ENCODE measurements around the gene SCPEP1.
"Not testable (repeated sequence)": the region's sequence is repeated elsewhere in the genome, so short reads cannot be mapped to it uniquely, and the experiment has no call there.

Gene SCPEP1

GRCh38 chr17:56977673-56978395, at the start of gene SCPEP1:
SCPEP1 (plus strand) TSS chr17:56978131; CDS start chr17:56978160, 29 bp downstream.
- peak; percentile 85 for DNase-seq

DNA sequence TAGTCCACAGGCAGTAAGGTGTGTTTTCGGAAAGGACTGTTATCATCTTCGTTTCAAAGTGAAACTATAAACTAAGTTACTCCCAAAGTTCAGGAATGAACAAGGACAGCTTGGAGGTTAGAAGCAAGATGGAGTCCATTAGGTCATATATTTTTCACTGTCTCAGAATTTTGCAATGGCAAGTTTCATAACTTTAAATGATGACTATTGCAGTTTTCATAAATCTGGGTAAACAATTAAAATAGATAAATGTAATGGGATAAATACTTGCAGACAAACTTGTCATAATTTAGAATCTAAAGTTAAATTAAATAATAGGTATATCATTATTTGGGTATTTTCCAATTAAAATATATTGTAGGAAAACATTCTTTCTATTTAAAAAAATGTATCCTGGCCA, 49.3 kb upstream of the SCPEP1 start:
- DNase-seq: no peak

DNA sequence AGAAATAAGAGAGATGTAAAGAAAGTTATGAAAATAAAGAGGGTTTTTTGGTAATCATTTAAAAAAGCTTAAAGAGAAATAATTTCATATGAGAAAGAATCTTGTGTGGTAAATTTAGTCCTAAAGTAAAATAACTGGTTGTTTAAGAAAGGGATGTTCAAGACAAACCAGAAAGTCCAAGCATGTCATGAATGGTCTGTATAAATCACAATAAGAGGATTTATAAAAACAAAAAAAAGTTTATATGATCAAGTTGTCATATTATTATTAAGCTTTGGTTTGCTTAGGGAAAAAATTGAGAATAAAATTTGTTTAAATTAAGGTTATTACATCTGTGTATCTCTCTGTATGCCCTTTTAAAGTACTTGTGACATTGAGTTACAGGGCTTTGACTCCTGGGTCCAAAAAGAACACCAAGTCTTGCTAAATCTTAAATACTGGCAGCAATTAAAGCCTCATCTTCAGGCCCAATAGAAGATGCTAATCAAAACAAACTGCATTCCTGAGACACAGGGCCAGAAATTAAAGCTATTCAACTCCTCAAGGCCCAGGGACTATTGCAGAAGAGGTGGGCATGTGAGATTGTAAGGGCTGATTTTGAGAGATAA, 48.5 kb upstream of the SCPEP1 start:
- DNase-seq: no peak

GRCh38 chr17:56930739-56931337, 47.1 kb upstream of the SCPEP1 start:
- DNase-seq: no peak

GRCh38 chr17:56933151-56933745, 44.7 kb upstream of the SCPEP1 start:
- DNase-seq: no peak

DNA sequence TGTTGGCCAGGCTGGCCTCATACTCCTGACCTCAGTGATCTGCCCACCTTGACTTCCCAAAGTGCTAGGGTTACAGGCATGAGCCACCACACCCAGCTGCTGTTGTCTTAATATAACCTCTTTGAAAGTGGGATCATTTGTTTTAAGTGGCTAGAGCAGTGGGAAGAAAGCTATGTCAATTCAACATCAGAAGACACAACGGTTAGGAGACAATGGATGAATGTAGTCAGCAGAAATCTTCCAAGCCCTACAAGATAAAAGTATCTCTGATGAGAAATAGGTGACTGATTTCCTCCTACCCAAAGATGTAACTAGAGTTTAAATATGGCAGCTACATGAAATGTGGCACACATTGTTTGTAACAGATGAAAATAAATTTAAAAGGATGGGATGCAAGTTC, 44.1 kb upstream of the SCPEP1 start:
- no peak for DNase-seq

GRCh38 chr17:56934280-56934679, 43.7 kb upstream of the SCPEP1 start:
- DNase-seq: no peak

GRCh38 chr17:56935461-56935860, 42.5 kb upstream of the SCPEP1 start:
- DNase-seq: no peak

DNA sequence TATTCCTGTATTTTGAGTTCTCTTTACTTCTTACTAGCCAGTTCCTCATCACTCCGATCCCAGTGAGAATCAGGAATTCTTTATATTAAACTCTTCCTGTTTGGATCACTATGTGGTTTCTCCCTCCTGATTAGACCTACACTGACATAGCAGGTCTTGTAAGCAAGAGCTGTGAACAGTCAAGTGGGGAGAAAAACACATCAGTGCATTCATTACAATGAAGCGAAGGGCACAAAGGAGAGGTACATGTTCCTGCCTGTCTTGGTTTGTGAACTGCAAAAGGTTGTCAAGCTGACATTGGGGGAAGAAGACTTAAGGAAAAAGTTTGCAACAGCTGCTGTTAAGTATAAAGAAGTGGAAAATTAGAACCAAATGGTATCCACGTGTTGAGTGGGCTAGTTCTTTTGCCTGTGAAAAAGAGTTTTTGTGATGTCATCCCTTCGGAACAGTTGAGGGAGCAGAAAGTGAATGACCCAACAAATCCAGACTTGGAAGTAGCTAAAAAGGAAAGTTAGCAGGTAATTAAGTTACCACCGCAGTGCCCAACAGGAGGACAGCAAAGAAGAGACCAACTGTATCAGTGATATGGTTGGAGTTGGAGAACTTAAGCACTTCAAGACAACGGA, 41.1 kb upstream of the SCPEP1 start:
- DNase-seq: no peak

DNA sequence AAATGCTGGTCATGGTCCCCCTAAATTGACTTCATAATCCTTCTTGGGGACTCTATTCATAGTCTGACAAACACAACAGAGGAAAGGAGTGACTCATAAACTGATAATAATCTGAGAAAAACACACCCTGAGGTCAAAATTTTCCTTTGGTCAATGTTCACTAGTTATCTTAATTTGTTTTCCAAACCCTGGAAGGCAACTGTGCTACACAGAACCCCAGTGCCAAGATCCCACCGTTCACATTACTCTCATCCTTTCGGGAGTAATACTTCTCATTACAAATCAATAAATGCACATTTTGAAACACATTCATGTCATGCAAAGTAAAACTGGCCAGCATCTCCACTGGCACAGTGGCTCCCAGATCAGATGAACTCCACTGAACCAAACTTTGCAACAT, 40.2 kb upstream of the SCPEP1 start:
- DNase-seq: no peak

GRCh38 chr17:56938206-56938605, 39.7 kb upstream of the SCPEP1 start:
- not testable (repeated sequence) for DNase-seq

GRCh38 chr17:56939869-56940484, 38.0 kb upstream of the SCPEP1 start:
- DNase-seq: no peak

DNA sequence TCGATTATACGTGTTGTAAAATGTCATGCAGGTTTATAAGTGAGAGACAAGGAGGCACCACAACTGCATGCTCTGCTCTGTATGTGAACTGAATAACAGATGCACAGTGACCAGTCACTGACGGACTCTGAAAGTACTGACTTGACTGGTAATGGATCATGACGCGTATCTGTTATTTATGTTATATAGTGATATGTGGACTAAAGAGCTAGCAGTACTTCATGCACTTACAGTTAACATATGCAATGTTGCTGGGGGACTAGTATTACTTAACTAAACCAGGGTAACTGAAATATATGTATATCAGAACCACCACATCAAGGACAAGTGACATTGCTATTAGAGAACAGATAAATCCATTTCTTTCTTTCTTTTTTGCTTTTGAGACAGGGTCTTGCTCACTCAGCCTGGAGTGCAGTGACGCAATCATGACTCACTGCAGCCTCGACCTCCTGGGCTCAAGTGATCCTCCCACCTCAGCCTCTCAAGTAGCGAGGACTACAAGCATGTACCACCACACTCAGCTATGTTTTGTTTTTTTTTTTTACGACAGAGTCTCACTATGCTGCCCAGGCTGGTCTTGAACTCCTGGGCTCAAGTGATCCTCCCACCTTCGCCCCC, 34.3 kb upstream of the SCPEP1 start:
- DNase-seq: no peak

DNA sequence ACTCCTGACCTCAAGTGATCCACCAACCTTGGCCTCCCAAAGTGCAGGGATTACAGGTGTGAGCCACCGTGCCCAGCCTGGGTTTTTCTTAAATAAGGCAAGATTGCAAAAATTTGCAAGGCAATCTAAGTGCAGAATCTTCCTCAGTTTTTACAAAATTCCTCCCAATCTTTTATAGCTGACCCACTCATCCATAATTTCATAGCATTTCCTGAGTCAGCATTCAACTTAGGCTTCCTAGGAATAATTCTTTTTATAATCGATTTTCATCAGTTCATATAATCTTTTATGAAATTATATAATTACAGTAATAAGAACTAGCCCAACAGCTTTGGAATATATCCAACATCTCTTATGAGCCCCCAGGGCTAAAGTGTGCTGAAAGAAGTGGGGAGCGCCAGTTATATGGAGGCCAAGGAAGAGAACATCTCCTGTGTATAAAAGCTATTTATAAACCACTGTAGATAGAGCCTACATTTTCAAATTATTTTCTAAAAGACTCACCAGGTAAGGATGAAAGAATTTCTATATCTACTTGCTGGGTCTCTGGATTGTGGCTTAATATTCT, 31.9 kb upstream of the SCPEP1 start:
- DNase-seq: no peak

- no peak for DNase-seq
These were observed 30.2 kb upstream of the SCPEP1 start for GRCh38 chr17:56947741-56948140.

GRCh38 chr17:56948491-56948890, 29.4 kb upstream of the SCPEP1 start:
- DNase-seq: no peak

DNA sequence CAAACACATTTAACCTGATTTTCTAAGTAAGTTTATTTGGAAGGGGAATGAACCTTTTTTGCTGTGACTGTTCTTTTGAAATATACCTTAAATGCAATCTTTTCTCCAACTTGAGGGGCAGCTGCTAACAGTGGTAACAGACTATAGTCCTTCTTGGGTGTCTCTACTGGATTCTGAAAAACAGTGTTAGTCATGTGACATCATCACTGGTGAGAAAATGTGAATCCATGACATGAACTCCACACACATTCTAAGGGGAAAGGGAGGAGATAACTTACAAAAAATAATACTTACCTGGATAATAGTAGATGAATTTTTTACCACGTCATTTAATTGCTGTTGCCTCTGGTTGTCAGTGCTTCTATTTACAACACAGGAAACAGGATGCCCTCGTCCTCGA, 28.3 kb upstream of the SCPEP1 start:
- DNase-seq: no peak

- no peak for DNase-seq
These were observed 20.9 kb upstream of the SCPEP1 start for GRCh38 chr17:56956992-56957391.

DNA sequence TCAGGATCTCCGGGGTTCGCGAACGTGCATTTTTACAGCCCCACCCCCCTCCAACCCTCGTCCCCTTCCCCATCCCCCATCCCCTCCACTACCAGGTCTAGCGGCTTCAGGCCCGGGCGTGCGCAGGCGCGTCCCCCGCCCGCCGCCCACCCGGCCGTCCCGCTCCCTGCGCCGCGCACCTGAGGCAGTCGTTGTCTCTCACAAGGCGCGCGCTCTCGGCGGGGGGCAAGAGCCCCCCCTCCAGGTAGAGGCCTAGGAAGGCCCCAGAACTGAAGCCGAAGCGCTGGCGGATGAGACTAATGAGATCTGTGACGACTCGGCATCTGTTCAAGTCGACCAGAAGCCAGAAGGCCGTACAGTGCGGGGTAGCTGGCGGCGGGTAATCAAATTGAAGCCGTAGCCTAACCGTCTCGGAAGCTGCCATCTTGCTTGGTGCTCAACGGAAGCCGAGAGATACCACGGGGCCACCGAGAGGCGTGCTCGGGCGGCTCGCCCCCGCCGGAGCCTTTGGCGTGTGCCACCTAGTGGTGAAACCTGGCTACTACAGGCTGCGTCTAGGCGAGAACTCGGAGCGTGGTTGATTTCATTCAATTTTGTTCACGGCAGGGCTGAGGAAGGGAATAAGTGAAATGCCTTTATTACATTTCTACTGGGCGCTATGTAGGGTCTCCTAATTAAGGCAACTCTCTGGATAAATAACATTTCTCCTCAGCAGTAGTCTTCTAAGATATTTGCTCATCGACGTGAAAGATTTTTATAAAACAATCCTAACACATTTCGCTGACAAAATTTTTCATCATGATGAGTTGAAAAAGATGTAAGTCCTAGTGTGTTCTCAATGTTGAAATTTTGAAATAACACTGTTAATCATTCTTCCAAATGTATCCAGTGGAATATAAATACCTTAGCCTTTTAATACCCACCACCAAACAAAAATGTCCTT, 17.1 kb upstream of the SCPEP1 start, which contains the start of gene COIL:
COIL (minus strand) TSS at position 455 of the 943 bp plus-strand sequence; CDS start at position 424, 31 bp downstream.
- DNase-seq: peak; percentile 92

- not testable (repeated sequence) for DNase-seq
These were observed 12.7 kb upstream of the SCPEP1 start for GRCh38 chr17:56965241-56965640.

GRCh38 chr17:56965681-56966080, 12.2 kb upstream of the SCPEP1 start:
- not testable (repeated sequence) for DNase-seq
